22Rv1 (cell line): ENCODE measurements around the gene IGFALS.

Source experiments
- ZFX ChIP-seq: fragments of 450-650 bp; IDR thresholded peaks from 2 replicates; pipeline ENCODE4 v1.6.1; 2017; ENCODE audit warnings: antibody characterized with exemption, borderline replicate concordance
- TF ChIP-seq, protein P1 (sequence below): fragments of 450-650 bp; IDR thresholded peaks from 2 replicates; pipeline ENCODE4 v1.5.1; 2017; ENCODE audit warnings: mild to moderate bottlenecking

DNA sequence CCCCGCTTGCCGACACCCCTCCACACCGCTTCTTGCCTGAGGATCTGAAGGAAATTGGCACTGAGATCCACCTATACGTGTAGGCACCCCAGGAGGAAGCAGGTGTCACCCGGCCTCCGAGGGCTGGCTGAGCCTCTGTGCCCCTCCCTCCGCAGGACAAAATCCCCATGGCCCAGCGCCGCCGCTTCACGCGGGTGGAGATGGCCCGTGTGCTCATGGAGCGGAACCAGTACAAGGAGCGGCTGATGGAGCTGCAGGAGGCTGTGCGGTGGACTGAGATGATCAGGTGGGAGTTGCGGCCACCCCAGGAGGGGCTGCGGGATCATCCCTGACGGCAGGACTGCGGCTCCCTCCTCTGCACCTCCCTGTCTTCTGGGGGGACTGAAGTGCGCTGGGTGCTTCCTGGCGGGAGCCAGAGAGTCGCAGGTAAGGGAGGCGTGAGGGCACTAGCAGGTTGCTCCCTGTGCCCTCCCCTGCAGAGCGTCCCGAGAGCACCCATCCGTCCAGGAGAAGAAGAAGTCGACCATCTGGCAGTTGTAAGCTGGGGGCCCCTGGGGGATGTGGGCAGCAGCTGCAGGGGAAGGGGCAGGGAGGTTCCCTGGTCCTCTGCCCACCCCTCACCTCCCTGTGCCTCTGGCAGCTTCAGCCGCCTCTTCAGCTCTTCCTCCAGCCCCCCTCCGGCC lies 31.2 kb downstream of the IGFALS start:
- TF ChIP-seq, protein P1, sequence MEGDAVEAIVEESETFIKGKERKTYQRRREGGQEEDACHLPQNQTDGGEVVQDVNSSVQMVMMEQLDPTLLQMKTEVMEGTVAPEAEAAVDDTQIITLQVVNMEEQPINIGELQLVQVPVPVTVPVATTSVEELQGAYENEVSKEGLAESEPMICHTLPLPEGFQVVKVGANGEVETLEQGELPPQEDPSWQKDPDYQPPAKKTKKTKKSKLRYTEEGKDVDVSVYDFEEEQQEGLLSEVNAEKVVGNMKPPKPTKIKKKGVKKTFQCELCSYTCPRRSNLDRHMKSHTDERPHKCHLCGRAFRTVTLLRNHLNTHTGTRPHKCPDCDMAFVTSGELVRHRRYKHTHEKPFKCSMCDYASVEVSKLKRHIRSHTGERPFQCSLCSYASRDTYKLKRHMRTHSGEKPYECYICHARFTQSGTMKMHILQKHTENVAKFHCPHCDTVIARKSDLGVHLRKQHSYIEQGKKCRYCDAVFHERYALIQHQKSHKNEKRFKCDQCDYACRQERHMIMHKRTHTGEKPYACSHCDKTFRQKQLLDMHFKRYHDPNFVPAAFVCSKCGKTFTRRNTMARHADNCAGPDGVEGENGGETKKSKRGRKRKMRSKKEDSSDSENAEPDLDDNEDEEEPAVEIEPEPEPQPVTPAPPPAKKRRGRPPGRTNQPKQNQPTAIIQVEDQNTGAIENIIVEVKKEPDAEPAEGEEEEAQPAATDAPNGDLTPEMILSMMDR = no peak
- no peak for TF ChIP-seq ZFX
